HG03045 (cell line): Measurements from ENCODE around the gene LAMTOR3.

Source experiments
- ATAC-seq: cut with Tn5 transposase; IDR thresholded peaks from one replicate; pipeline ENCODE4 v1.9.1; 2021; ENCODE audit warnings: mild to moderate bottlenecking, moderate library complexity; ENCODE audit not compliant: unreplicated experiment

The LAMTOR3 gene

DNA sequence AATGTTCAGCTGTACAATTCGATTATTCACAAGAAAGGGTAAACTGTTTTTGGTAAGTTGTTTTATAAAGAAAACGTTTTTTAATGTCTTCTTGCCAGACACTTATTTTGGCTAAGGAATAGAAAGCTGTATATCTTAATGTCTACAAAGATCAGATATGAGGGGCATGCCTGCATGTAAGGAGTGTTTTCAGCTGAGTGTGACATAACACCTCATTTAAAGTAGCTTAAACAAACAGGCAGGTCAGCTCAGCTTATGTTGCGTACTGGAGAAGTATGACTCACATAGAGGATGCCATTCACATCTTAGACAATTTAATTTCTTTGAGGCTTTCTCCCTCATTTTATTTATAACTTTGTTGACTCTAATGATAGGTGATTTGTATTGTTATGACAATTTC, 30.4 kb downstream of the LAMTOR3 start:
- no peak for ATAC-seq

DNA sequence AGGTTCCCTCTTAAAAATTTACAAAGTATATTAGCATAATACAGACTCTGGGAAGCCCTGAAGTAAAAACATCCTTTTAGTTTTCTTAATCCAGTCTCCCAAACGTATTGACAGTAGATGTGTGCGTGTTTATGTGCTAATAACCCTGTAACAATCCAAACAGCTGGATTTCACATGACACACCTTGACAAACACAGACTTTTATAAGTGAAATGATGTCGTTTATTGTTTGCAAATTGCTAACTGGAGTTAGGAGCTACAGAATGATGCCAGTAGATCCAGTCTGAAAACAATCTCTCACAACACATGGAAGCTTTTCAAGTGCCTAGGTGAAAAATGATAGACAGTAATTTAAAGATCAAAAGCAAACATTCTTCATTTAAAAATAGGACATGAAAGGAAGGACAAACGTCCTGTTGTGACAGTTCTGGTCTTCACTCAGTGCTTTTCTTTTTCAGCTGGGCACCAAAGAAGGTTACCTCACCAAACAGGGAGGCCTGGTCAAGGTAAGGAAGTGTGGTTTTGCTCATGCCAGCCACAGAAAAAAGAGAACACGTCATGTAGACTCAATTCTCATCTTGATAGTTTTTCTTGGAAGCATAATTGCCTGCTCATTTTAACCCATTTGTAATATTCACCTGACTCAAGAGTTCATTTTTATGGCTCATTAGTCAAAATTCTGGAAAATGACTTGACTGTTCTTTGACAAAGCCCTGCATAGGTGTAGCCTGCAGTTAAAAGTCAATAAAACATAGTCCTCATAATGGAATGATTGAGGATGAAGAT, 32.9 kb downstream of the LAMTOR3 start:
- no peak for ATAC-seq

DNA sequence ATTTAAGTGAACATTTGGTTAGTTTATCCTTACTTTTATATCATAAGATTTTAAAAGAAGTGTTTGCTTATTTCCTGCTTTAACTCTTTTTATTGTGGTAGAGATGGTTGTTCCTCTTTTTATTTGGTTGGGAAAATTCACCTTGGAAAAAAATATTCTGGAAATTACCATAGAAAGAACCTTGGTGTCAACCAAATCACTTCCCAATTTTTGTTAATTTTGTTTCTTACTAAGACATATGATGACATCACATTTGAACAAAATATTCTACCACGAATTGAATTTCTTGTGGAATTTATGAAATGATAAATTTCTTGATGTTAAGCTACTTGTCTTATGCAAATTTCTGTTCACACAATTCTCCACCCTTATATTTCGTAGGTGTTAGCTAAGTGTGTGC, 33.7 kb downstream of the LAMTOR3 start:
- ATAC-seq, result no peak

DNA sequence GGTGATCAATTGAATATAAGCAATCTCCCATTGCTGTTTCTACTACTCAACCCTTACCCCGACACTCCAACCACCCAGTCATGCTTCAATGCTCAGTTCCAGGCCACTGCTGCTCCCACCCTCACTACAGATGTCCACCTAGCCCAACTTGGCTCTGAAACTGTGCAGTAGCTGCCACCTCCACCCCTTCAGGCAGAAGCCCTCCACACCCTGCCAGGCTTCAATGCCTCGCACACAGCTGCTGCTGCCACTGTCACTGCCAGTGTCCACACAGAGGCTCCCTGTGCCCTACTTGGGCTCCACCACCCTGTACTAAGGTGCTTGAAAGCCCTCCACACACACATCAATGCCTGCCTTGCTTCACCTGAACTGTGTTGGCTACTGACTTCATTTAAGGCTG, 34.6 kb downstream of the LAMTOR3 start:
- ATAC-seq, result no peak

DNA sequence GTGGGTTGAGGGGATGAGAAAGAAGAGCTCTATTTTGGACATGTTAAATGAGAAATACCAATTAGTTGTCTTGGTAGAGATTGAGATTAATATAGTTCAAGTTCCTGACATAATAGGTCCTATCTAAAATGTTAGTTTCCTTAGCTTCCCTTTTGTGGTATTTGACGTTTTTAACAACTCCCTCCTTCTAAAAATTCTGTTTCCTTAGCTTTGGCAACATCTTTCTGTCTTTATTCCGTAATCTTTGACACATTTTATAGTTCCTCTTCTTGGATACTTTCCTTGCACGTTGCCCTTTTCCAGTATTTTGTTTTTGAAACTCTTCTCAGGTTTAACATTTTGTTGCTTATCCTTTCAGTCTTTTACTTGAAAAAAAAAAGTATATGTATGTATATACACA, 36.9 kb downstream of the LAMTOR3 start:
- no peak for ATAC-seq

DNA sequence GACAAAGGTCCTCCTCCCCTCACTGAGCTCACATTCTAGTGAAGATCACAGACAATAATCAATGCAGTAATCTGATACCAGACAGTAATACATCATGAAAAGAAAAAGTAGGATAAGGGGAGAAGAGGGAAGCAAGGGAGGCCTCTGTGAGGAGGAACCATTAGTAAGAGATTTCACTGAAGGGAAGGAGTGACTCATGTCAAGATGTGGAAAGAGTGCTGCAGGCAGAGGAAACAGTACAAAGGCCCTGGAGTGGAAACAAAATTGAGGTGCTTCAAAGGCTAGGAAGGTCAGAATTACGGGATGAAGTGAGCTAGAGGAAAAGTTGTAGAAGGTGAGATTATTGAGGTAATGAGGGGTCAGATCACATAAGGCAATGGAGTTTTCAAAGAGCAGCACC, 38.1 kb downstream of the LAMTOR3 start:
- no peak for ATAC-seq

DNA sequence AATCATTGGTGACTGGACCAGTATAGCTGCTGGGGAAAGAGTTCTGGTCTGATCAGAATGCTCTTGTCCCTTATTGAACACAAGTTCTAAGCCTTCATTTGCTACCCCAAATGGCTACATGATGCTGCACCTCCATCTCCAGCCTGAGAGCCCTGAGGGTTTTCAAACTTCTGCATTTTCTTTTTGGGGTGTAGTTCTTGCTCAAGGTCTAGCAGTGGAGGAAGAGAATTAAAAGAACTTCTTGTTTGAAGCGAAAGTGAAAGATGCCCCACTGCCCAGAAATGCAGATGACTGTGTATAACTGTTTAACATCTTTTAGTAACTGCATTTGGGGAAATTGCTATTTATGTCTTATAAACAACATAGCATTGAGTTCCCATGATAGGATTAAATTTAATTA, 38.5 kb downstream of the LAMTOR3 start:
- peak; percentile 38 for ATAC-seq

DNA sequence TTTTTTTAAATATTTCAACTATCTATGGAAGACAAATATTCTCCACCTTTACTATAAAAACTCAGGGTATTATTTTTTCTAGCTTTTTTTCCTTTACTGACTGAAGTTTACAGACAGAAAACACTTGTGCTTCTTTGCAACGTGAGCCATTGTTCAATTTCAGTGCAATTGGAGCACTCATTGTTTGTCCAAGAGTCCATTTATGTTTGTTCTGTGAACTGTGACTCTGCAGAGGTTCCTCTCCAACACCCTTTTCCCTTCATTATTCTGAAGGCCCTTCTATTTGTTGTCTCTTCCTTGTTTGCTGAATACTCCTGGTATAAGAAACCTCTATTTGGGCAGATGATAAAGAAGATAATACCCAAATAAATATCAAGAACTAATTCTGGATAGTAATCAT, 40.2 kb downstream of the LAMTOR3 start:
- ATAC-seq, result no peak

DNA sequence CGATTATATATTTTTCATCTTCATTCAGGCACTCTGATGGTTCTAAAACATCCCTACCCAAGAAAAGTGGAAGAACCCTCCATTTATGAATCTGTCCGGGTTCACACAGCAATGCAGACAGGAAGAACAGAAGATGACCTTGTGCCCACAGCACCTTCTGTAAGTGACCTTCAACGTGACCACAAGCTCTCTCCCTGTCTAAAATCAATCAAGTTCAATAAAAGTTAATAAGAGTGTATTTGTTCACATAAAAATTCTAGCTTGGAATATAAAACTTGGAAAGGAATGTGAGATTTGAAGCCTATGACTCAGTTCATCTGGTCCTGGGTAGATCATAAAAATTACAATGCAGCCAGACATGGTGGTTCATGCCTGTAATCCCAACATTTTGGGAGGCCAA, 41.0 kb downstream of the LAMTOR3 start:
- ATAC-seq, result no peak

DNA sequence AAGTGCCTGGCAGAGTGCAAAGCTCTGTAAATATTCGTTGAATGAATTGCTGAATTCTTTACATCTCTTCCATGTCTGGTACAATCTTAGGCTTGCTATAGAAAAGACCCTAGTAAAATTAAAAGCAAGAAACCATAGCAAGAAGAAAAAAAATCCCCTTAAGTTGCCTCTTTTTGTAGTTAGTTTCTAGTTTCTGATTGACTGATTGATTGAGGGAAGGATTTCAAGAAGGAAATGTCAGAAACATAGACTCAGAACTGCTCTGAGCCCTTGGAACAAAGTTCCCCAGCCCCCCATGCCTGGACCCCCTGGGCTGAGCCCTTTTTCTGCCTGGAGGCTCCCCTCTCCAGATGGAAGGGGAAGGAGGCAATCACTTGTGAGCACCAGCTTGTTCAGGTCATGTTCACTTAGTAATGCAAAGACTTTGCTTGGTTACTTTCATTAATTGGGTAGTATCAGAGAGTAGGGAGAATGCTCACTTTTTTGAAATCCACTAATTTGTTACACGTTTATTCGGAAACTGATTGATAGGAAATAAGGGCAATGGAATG, 42.0 kb downstream of the LAMTOR3 start:
- no peak for ATAC-seq

DNA sequence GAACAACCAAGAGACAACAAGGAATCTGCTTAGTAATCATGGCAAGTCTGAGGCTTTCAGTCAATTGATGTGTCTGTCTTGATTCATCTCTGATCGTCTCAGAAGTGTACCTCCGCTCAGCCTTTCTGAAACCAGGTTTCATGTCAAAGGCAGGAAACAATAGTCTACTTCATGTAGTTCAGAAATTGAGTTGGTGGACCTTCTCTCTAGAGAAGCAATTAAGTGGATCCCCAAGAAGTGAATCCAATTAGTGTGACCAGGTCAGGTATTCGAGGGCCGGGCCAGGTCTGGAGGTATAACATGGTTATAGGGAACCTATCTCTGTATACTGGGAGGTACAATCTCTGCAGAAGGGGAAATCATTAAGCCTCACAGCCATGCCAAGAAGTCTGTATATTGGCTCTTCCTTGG, 45.6 kb downstream of the LAMTOR3 start:
- peak; percentile 29 for ATAC-seq

DNA sequence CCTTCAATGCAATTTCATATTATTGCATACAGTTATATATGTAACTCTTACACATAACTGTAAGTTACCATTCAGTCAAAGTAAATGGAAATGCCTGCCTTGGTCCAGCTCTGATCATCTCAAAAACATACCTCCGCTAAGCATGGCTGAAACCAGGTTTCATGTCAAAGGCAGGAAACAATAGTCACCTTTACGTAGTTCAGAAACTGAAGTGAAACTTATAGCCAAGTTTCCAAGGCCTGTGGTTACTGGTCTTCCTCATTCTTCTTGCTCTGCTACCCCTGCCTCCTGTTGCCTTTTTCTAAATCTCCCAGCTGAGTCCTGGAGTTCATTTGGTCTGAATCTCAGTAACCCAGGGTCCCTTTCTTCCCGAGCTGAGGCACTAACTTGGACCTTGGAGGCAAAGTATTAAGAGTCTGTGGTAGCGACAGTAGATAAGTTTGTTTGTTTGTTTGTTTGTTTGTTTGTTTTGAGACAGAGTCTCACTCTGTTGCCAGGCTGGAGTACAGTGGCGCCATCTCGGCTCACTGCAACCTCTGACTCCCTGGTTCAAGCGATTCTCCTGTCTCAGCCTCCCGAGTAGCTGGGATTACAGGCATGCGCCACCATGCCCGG, 46.8 kb downstream of the LAMTOR3 start:
- ATAC-seq, result peak; percentile 71

DNA sequence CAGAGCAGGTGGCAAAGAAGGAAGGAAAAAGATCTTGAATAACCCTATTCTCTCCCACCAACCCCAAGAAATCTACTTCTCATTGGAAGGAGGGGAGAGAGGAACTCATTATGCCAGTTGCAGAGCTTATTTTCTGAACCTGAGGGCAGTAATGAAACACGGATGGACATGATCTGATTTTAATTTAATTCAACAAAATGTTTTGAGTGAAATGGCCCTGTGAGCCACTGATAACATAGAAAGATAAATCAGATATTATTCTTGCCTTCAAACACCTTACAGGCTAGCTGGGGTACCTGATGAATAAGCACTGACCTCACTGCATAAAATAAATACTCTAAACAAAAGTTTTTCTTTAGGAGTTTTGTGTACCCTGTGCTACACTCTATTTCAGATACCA, 47.3 kb downstream of the LAMTOR3 start:
- no peak for ATAC-seq

DNA sequence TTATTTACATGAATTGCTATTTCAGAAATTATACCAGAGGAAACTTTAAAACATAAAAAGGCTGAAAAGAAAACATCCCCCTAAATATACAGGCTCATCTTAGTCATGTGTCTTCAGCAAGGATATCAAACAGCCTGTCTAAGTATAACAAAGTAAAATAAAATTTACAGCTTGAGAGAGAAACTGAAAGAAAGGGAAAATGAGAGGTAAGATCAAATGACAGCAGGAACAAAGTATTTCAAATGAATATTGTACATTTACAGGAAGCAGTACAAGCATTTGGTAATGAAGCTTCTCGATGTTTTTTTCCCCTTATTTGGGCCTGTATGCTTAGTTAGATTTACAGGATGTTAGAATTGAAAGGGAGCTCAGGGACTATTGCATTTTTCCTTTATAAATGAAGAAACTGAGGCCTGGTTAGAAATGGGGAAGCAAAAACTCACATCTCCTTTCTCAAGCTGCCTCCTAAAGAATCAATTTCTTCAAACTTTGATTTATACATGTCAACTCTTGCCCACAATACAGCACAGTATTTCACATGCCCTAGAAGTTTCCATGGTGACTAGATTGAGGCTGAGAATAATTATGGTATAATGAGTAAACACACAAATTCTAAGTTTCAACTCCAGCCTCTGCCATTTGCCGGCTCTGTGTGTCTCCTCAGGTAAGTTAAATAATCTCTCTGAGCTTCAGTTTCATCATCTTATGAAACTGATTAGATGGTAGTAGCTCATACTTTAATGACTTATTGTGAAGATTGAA, 48.3 kb downstream of the LAMTOR3 start:
- no peak for ATAC-seq

DNA sequence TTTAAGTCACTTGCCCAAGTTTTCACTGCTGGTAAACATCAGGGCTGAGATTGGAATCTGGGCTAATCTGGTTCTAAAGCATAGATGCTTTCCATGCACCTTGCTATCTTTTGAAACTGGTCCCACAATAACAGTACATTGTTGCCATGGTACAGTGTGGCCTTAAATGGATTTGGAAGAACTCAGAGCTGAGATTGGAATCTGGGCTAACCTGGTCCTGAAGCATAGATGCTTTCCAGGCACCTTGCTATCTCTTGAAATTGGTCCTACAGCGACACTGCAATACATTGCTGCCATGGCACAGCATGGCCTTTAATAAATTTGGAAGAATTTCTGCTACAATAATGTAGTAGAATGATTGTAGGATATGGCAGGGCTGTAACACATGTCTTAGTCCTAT, 49.0 kb downstream of the LAMTOR3 start:
- no peak for ATAC-seq

DNA sequence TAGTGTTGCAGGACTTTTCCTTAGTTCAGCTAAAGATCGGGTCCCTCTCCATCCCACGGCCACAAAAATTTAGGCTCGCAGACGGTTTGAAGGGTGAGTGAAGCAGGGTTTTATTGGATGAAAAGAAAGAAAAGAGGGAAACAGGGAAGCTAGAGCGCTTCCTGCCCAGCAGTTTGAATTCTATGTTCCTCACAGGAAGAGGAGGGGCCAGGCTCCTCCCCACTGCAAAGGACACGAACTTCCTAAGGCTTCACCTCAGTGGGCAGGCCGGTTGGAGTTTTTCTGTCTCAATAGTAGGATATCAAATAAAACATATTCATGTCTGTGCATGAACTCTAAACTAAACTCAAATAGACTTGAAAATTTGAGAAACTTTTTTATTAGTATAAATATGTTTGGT, 50.2 kb downstream of the LAMTOR3 start:
- ATAC-seq, result no peak

DNA sequence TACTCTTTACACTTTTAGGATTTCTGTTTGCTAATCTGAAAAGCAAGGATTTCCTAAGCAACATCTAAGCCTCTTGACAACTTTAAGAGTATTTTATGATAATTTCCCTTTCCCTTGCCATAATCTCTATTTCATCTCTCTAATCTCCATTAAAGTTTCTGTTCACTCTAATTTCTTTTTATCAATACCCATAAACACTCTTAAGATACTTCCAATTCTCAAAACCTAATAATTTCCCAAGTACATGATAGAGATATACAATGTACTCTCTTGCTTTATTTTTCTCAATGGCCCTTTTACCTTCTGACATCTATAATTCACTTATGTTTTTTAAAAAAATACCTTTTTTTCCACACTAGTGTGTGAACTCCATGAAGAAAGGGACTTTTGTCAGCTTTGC, 50.8 kb downstream of the LAMTOR3 start:
- no peak for ATAC-seq

DNA sequence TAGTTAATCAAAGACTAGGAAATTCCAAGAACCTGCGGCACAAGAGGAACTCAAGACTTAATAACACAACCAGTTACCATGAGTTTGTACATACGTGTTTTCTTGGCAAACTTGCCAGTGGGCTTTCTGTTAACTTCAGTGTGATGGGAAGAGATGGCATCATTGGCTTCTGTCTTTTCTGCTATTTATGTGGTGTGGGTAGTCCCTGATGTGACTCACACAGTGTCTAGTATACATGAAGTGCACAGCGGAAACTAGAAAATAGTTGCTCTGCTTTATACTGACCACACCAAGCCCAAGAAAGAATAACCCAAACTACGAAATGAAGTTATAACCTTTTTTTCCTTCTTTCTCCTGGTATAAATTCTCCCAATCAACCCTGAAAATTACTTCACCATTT, 53.1 kb downstream of the LAMTOR3 start:
- no peak for ATAC-seq

DNA sequence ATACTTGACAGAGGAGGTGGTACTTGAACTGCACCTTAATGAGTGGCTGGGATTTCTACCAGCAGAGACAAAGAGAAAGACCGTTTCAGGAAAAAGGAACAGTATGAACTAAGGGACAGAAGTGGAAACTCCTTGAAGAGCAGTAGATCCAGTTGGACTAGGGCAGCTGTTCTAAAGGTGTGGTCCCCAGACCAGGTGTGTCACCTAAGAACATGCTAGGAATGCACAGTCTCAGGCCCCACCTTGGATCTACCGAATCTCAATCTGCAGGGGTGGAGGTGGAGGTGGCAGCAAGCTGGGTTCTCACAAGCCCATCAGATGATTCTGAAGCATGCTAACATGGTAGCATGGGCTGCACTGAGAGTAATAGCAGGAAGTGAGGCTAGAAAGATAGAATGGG, 55.3 kb downstream of the LAMTOR3 start:
- no peak for ATAC-seq

DNA sequence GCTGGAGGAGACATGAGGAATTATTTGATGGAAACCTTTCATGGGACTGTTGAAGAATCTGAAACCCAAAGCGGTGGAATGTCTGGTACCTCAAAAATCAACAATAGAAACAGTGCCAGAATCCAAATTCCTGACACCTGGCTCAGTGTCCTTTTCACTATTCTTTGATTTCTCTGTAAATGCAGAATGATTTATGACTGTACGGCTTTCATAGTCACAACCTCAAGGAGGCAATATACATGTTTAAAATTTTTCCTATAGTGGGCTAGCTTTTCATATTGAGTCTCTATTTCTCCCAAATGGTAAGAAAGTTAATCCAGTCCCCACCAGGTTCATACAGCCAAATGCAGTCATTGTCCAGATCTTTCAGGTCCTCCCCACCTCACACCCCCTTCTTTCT, 58.3 kb downstream of the LAMTOR3 start:
- ATAC-seq, result no peak

DNA sequence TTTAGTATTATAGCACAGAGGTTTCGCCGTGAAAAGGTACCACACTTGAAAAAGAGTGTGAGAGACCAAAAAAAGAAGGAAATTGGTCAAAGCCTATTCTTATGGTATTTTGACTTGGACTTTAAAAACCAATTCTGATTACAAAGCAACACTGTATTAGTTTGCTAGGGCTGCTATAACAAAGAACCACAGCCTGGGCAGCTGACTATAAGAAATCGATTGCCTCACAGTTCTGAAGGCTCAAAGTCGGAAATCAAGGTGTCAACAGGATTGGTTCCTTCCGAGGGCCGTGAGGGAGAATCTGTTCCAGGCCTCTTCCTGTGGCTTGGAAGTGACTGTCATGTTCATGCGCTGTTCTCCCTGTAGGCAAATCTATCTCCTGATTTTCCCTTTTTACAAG, 59.7 kb downstream of the LAMTOR3 start:
- no peak for ATAC-seq

DNA sequence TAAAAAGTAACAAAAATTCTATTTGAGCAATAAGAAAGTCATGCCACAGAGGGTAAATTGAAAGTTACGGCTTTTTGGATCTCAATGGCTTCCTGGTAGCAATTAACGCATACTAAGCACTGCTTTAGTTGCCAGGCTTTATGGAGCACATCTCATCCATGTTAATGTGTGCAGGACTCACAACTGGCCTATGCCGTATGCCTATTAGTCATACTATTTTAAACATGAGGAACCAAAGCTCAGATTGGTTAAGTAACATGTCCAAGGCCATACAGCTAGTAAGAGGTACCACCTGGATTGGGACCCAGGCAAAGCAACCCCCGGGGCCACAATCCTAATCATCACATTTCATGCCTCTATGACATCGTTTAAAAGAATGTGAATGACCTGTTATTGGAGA, 60.5 kb downstream of the LAMTOR3 start:
- ATAC-seq, result no peak
